ENCODE measurements around the gene TSPAN9.
A peak's percentile ranks its signal among the peaks of the same experiment; 100 is the strongest.

TSPAN9 gene

GRCh38 chr12:3229577-3229976 lies 152.4 kb downstream of the TSPAN9 start:
- FAIRE-seq, result no peak
- TF ChIP-seq POLR2A (IDR thresholded peaks at IDR 0.05; ENCODE audit: low read depth, low read length), result no peak

GRCh38 chr12:3230758-3231375 lies 153.7 kb downstream of the TSPAN9 start:
- no peak for DNase-seq (ENCODE audit: insufficient read length, low spot score)
- no peak for TF ChIP-seq POLR2A (IDR thresholded peaks at IDR 0.05; ENCODE audit: low read depth, low read length)
- FAIRE-seq, result no peak

More at GRCh38 chr12:3229577-3229976, 152.4 kb downstream of the TSPAN9 start:
- no peak for DNase-seq (ENCODE audit: insufficient read length, low spot score)

GRCh38 chr12:3231399-3231876 lies 154.3 kb downstream of the TSPAN9 start:
- no peak for DNase-seq (ENCODE audit: insufficient read length, low spot score)
- no peak for FAIRE-seq
- no peak for TF ChIP-seq POLR2A (IDR thresholded peaks at IDR 0.05; ENCODE audit: low read depth, low read length)

GRCh38 chr12:3233797-3234196 lies 156.6 kb downstream of the TSPAN9 start:
- FAIRE-seq (no peak), DNase-seq (ENCODE audit: insufficient read length, low spot score) (no peak)
- no peak for TF ChIP-seq POLR2A (IDR thresholded peaks at IDR 0.05; ENCODE audit: low read depth, low read length)

- TF ChIP-seq POLR2A (IDR thresholded peaks at IDR 0.05; ENCODE audit: low read depth, low read length), result no peak
- DNase-seq (ENCODE audit: insufficient read length, low spot score) (peak; percentile 78), FAIRE-seq (no peak)
These were observed 159.4 kb downstream of the TSPAN9 start for GRCh38 chr12:3236345-3237187.

- no peak for TF ChIP-seq POLR2A (IDR thresholded peaks at IDR 0.05; ENCODE audit: low read depth, low read length)
- DNase-seq (ENCODE audit: insufficient read length, low spot score), result no peak
- no peak for FAIRE-seq
These were observed 161.0 kb downstream of the TSPAN9 start for GRCh38 chr12:3238196-3238595.

- no peak for FAIRE-seq
- TF ChIP-seq POLR2A (IDR thresholded peaks at IDR 0.05; ENCODE audit: low read depth, low read length), result no peak
- DNase-seq (ENCODE audit: insufficient read length, low spot score), result no peak
These were observed 164.4 kb downstream of the TSPAN9 start for GRCh38 chr12:3241621-3242020.

- FAIRE-seq, result no peak
- no peak for TF ChIP-seq POLR2A (IDR thresholded peaks at IDR 0.05; ENCODE audit: low read depth, low read length)
These were observed 165.2 kb downstream of the TSPAN9 start for GRCh38 chr12:3242199-3242863.

GRCh38 chr12:3243376-3244084 lies 166.4 kb downstream of the TSPAN9 start:
- FAIRE-seq, result no peak
- no peak for TF ChIP-seq POLR2A (IDR thresholded peaks at IDR 0.05; ENCODE audit: low read depth, low read length)
- no peak for DNase-seq (ENCODE audit: insufficient read length, low spot score)

More at GRCh38 chr12:3242199-3242863, 165.2 kb downstream of the TSPAN9 start:
- peak; percentile 31 for DNase-seq (ENCODE audit: insufficient read length, low spot score)

GRCh38 chr12:3244219-3244750 lies 167.1 kb downstream of the TSPAN9 start:
- FAIRE-seq (no peak), DNase-seq (ENCODE audit: insufficient read length, low spot score) (no peak)
- TF ChIP-seq POLR2A (IDR thresholded peaks at IDR 0.05; ENCODE audit: low read depth, low read length), result no peak

- no peak for FAIRE-seq
- TF ChIP-seq POLR2A (IDR thresholded peaks at IDR 0.05; ENCODE audit: low read depth, low read length), result no peak
- no peak for DNase-seq (ENCODE audit: insufficient read length, low spot score)
These were observed 169.1 kb downstream of the TSPAN9 start for GRCh38 chr12:3246253-3246652.

- TF ChIP-seq POLR2A (IDR thresholded peaks at IDR 0.05; ENCODE audit: low read depth, low read length), result no peak
- FAIRE-seq, result no peak
- no peak for DNase-seq (ENCODE audit: insufficient read length, low spot score)
These were observed 169.9 kb downstream of the TSPAN9 start for GRCh38 chr12:3247077-3247476.

GRCh38 chr12:3247629-3248161 lies 170.5 kb downstream of the TSPAN9 start:
- DNase-seq (ENCODE audit: insufficient read length, low spot score) (no peak), FAIRE-seq (no peak)
- no peak for TF ChIP-seq POLR2A (IDR thresholded peaks at IDR 0.05; ENCODE audit: low read depth, low read length)

Measured in H54 (cell line).